Kidney (tissue), 14 donors: ENCODE measurements around the gene PARVG. TPM values are rescaled to one million over a fixed set of nuclear protein-coding genes. Genes with fewer than 3 reads are reported as not detected.

Source experiments
- DNase-seq, 5 donors: peaks; one replicate each; pipeline ENCODE4 v3.0.0-alpha.2; 2013 to 2020
- FAIRE-seq: peaks from 2 replicates; lab custom pipeline; 2012; peaks lifted over from hg19 to GRCh38; lab: Jason Lieb, UNC
- H3K27ac ChIP-seq, 2 donors: one replicate each; pipeline ENCODE4 v1.7.0; 2013; ENCODE audit warnings: low read depth in 2 of 2, low read length in 2 of 2, inconsistent platforms in 1 of 2
- H3K27me3 ChIP-seq: one replicate; pipeline ENCODE4 v1.7.1; 2013; ENCODE audit warnings: low read length, inconsistent platforms; ENCODE audit not compliant: control insufficient read depth, insufficient read depth
- H3K36me3 ChIP-seq, 3 donors: one replicate each; pipeline versions ENCODE4 v1.7.0 to v1.7.1; 2013; ENCODE audit warnings: low read length in 3 of 3, control low read depth in 1 of 3, inconsistent platforms in 1 of 3; ENCODE audit not compliant: insufficient read depth in 3 of 3, control insufficient read depth in 2 of 3
- H3K4me1 ChIP-seq, 3 donors: one replicate each; pipeline versions ENCODE4 v1.7.0 to v1.7.1; 2013; ENCODE audit warnings: low read length in 3 of 3, inconsistent platforms in 1 of 3, low read depth in 1 of 3; ENCODE audit not compliant: control insufficient read depth in 2 of 3, insufficient read depth in 2 of 3
- H3K4me3 ChIP-seq, 3 donors: one replicate each; pipeline versions ENCODE4 v1.7.0 to v1.8.1; 2013; ENCODE audit warnings: low read length in 3 of 3, control low read depth in 1 of 3, inconsistent platforms in 1 of 3
- H3K9ac ChIP-seq, 3 donors: one replicate each; pipeline versions ENCODE4 v1.7.0 to v1.7.1; 2013; ENCODE audit warnings: low read length in 3 of 3, control low read depth in 1 of 3, inconsistent platforms in 1 of 3
- H3K9me3 ChIP-seq, 3 donors: one replicate each; pipeline versions ENCODE4 v1.7.0 to v1.7.1; 2013; ENCODE audit warnings: low read length in 3 of 3, control low read depth in 1 of 3, inconsistent platforms in 1 of 3; ENCODE audit not compliant: control insufficient read depth in 2 of 3, insufficient read depth in 1 of 3
- intact Hi-C: fragments of 100-400 bp; cut with DNase I; formaldehyde crosslinking; loops from one replicate; pipeline ENCODE4 v1.11.1; 2022
- polyA plus RNA-seq: library from polyadenylated mRNA; stranded (reverse); fragments of 350-450 nt; fragmentation: Illumina TruSeq; extraction: RNeasy Lipid Tissue Mini Kit (QIAGEN cat#74804); gene quantifications from one replicate; pipeline ENCODE4 v1.2.3, GENCODE V29; 2014; ENCODE audit warnings: low read depth, low replicate concordance; ENCODE audit not compliant: insufficient read depth
- total RNA-seq: library from RNA; stranded (reverse); fragmentation: NEBNext Ultra II Directional; extraction: Animal tissue kit (Norgen Biotek cat#: 25700); gene quantifications from one replicate; pipeline ENCODE4 v1.2.1, GENCODE V29; 2021
- TF ChIP-seq, protein P1 (sequence below): IDR thresholded peaks from 3 replicates; pipeline ENCODE4 v1.5.1; 2012; ENCODE audit warnings: mild to moderate bottlenecking, moderate library complexity, borderline replicate concordance; ENCODE audit not compliant: insufficient read depth; ENCODE audit errors: extremely low read depth
- donor health status: control.
- donor health status: control.
- donor health status: control.
- donor health status: control.
- donor health status: control.
- donor health status: DM: yes; HTN: yes; CAD: no.
- donor health status: Normal renal cell carcinoma (clear cell type).

The PARVG gene
- total and polyA plus RNA-seq, 2 donors from 2014 or later: 2.5 to 20.9 TPM

- H3K9ac ChIP-seq: no peak overlapping the region
- H3K4me1 ChIP-seq: no peaks in the 10 kb centered on the region
- intact Hi-C loops: no loop called here
- H3K27ac ChIP-seq: no peak overlapping the region
- H3K9me3 ChIP-seq: no peaks in the 10 kb centered on the region
- H3K27me3 ChIP-seq: no peaks in the 10 kb centered on the region
- H3K36me3 ChIP-seq: no peaks in the 10 kb centered on the region
- TF ChIP-seq, protein P1, sequence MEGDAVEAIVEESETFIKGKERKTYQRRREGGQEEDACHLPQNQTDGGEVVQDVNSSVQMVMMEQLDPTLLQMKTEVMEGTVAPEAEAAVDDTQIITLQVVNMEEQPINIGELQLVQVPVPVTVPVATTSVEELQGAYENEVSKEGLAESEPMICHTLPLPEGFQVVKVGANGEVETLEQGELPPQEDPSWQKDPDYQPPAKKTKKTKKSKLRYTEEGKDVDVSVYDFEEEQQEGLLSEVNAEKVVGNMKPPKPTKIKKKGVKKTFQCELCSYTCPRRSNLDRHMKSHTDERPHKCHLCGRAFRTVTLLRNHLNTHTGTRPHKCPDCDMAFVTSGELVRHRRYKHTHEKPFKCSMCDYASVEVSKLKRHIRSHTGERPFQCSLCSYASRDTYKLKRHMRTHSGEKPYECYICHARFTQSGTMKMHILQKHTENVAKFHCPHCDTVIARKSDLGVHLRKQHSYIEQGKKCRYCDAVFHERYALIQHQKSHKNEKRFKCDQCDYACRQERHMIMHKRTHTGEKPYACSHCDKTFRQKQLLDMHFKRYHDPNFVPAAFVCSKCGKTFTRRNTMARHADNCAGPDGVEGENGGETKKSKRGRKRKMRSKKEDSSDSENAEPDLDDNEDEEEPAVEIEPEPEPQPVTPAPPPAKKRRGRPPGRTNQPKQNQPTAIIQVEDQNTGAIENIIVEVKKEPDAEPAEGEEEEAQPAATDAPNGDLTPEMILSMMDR: no peak
- FAIRE-seq (no peak), DNase-seq (no peak)
- H3K4me3 ChIP-seq: no peak overlapping the region
Measured at GRCh38 chr22:44144046-44144569, 36.6 kb upstream of the PARVG start.

GRCh38 chr22:44145544-44145943, 35.2 kb upstream of the PARVG start:
- TF ChIP-seq, protein P1: no peak
- DNase-seq: no peak
- Histone ChIP-seq H3K27ac (no peak overlapping the region), H3K9ac (no peak overlapping the region), H3K4me1 (no peaks in the 10 kb centered on the region), H3K4me3 (no peak overlapping the region), H3K9me3 (no peaks in the 10 kb centered on the region), H3K27me3 (no peaks in the 10 kb centered on the region), H3K36me3 (no peaks in the 10 kb centered on the region)
- no peak for FAIRE-seq
- intact Hi-C loops: no loop called here

GRCh38 chr22:44146088-44146861, 34.5 kb upstream of the PARVG start:
- no peaks in the 10 kb centered on the region for H3K27me3 ChIP-seq
- DNase-seq (no peak), FAIRE-seq (no peak)
- no peak overlapping the region for H3K4me3 ChIP-seq
- H3K4me1 ChIP-seq: no peaks in the 10 kb centered on the region
- intact Hi-C loops: no loop called here
- no peak overlapping the region for H3K9ac ChIP-seq
- TF ChIP-seq, protein P1: no peak
- no peaks in the 10 kb centered on the region for H3K9me3 ChIP-seq
- H3K27ac ChIP-seq: no peak overlapping the region
- no peaks in the 10 kb centered on the region for H3K36me3 ChIP-seq
